Stimulated activated CD4-positive, alpha-beta T cell treated with anti-CD3 and anti-CD28 coated beads, TNF-alpha, amount 100 ng/mL, for 48 hours (primary cell): ENCODE data around the gene ZNF329.

Experiments used
- DNase-seq, 3 donors: peaks; one replicate each; pipeline ENCODE4 v3.0.0-alpha.2; 2020; ENCODE audit warnings: low read depth in 3 of 3

ZNF329 gene

DNA sequence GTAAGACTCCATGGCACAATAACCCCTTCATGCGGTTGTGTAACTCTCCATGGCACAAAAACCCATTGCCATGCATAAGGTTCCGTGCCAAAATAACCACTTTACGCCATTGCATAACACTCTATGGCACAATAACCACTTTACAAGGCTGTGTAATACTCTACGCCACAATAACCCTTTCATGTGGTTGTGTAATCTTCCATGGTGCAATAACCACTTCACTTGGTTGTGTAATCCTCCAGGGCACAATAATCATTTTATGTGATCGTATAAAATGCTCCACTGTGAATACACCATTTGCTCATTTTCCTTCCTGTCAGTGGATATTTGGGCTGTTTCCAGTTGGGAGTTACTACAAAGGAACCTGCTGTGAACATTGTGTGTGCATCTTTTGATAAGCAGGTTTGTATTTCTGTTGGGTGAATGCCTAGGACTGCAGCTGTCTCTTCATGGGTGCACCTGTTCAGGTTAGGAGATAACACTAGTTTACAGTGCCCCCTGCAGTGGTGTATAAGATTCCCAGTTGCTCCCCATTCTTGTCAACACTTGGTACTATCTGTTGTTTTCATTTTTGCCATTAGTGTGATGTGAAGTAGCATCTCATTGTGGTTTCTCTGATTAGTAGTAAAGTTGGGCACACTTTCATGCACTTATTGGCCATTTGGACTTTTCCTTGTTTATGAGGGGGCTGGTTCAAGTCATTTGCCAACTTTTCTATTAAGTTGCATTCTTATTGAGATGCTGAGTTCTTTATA lies 31.4 kb downstream of the ZNF329 start:
- no peak for DNase-seq

GRCh38 chr19:58117841-58118575 lies 32.6 kb downstream of the ZNF329 start:
- no peak for DNase-seq

DNA sequence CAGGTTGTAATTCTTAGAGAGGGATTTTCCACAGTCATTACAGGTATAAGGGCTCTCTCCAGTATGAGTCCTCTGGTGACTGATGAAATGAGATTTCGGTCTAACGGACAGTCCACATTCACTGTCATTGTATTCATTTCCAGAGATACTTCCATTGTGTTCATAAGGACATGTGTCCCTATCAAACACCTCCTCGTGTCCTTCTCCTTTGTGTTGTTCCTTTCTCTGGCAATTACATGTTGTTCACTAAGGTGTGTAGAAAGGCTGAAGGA lies 42.1 kb downstream of the ZNF329 start:
- no peak for DNase-seq

DNA sequence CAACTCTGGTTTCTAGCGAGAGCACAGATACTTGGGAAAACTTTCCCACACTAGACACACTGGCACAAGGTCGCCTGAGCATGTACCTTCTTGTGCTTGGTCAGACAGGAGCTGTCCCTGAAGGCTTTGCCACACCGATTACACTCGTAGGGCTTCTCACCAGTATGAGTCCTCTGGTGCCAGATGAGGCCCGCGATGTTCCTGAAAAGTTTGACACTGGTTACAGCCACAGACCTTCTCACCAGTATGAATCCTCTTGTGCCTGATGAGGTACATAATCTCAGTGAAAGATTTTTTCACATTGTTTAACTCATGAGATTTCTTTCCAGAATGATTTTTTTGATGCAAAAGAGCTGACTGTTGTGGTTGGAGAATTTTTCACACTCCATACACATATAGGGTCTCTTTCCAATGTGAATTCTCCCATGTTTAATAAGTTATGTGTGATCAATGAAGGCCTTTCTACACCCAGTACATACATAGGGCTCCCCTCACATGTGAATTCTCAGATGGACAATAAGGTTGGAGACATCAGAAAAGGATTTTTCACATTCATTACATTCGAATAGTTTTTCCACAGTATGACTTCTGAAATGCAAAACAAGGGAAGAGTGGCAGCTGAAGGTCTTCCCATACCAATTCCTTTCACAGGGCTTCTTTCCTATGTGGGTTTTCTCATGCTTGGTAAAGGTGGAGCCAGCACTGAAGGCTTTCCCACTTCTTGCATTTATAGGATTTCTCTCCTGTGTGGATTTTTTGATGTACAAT lies 42.6 kb downstream of the ZNF329 start:
- no peak for DNase-seq

DNA sequence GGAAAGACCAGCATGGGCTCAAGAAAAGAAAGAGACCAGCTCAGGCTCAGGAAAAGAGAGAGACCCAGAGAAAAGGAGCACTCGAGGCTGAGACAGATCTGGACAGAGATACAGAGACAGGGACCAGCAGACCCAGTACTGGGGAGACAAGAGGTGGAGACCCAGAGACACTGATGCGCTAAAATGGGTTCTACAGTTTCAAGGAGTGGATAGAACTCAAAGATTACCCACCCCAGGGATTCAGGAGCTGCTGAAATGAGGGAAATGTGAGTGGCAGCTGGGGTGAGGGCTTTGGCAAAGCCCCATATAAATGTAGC lies 51.9 kb downstream of the ZNF329 start:
- no peak for DNase-seq

GRCh38 chr19:58097781-58098681 lies 52.6 kb downstream of the ZNF329 start, which contains the start of gene ZSCAN18:
Gene ZSCAN18, minus strand, starts transcription at chr19:58098231. Its CDS starts 7,964 bp downstream, at chr19:58090267.
- peak; percentile 85 to 92 (median 86) for DNase-seq

DNA sequence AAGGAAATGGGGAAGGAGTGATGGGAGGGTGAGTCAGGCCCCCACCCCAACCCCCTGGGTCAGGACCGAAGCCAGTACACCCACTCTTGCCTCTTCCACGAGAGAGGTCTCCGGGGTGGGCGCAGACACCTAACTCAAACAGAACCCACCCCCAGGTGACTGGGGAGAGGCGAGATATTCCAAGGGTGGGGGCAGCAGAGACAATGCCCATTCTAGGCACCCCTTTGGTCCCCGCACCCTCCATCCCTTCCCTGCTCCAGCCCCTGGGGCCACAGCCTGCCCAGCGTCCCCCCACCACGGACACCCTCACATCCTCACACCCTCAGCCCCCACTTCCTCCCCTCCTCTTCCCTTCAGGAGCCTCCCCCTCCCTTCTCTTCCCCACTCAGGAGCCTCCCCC lies 53.2 kb downstream of the ZNF329 start:
- no peak for DNase-seq

DNA sequence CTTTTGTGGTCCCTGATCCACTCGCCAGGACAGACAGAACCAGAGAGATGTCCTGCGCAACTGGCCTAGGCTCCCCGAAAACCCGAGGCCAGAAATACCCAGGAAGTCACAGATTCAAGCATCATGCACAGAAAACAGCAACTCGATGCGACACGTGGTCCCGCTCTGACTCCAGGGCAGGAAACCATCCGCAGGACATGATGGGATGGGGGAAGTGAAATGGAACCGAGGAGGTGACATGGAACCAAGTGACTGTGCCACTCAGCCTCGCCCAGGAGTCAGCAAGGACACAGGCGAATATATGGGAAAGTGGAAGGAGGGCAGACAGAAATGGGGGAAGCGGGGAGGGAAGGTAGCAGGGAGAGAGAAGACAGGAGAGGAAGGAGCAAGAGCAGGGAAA lies 53.7 kb downstream of the ZNF329 start:
- no peak for DNase-seq

DNA sequence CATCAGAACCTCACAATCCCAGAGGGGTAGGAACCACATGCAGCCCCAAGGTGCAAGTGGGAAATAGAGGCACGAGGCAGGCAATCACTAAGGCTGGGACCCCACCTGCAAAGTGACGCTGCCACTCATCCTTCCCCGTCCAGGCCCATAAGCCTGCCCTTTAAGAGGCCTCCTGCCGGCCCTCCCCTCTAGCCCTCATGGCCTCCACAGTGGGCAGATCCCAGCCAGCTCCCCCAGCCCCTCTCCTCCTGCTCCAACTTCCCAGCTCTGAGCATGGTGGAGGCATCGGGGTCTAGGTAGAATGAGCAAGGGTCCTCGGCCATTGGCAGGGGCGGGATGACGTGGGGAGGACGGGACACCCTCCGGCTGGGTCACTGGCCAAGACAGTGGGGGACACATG lies 55.3 kb downstream of the ZNF329 start:
- DNase-seq = no peak

GRCh38 chr19:58093071-58093470 lies 57.5 kb downstream of the ZNF329 start:
- no peak for DNase-seq

- DNase-seq = no peak
Measured at GRCh38 chr19:58091251-58091995, 59.2 kb downstream of the ZNF329 start.

GRCh38 chr19:58089846-58090245 lies 60.7 kb downstream of the ZNF329 start:
- no peak for DNase-seq

DNA sequence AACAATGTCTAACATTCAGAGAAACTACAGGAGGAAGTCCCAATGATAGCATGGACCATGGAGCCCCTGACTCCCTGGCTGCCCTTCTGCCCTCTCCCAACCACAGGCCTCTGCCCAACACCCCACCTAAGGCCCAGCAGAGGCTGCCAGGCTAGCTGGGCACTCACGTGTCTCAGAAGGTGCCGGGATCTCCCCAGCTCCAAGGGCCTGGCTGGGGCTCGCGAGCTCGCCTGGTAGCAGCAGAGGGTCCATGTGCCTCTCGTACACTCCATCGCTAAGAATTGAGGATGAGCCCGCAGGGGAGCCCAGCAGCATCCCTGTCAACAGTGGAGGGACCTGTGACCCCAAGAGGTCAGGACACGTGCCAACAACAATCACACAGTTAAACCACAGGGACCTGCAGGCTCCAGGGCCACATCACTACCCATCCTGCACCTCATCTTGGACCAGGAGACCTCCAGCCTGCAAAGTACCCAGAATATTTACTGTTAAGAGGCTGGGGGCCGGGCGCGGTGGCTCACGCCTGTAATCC lies 62.0 kb downstream of the ZNF329 start:
- no peak for DNase-seq

- no peak for DNase-seq
Measured at GRCh38 chr19:58086825-58087710, 63.5 kb downstream of the ZNF329 start.

DNA sequence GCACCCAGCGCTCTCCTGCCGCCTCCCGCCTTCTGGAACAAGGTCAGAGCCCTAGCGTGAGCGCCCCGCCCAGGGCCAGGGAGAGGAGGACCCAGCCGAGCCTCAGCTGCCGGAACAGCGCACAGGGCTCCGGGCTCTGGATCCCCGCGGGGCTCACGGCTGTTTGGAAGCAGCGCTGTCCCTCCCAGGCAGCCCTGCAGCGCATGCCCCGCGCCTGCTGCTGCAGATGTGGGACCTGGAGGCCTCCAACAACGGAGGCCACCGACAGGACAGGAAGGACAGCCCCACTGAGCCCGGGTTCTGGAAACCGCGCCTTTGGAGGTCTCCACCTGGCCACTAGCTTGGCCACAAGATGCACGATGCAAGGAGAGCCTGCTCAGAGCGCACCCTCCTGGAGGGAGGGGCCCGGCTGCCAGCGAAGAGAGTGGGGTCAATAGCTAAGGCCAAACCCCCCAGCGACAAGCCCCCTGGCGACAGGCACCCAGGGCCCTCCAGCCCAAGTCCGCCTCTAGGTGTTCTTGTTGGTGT lies 65.2 kb downstream of the ZNF329 start:
- DNase-seq = no peak

- no peak for DNase-seq
Measured at GRCh38 chr19:58084596-58085347, 65.8 kb downstream of the ZNF329 start.

DNA sequence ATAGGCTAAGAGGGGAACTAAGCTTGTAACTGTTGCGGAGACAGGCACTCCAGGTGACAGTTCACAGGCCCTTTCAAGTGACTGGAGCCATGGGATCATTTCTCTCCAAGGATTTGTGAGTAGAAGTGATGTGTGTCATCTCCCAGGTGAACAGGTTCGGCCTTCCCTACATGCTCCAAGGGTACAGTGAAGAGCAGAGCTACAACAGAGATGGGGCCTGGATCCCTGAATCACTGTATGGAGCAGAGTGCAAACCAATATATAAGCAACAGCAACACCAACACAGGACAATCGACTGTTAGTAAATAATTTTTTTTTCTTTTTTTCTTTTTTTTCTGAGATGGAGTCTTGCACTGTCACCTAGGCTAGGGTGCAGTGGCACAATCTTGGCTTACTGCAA lies 67.6 kb downstream of the ZNF329 start:
- no peak for DNase-seq

DNA sequence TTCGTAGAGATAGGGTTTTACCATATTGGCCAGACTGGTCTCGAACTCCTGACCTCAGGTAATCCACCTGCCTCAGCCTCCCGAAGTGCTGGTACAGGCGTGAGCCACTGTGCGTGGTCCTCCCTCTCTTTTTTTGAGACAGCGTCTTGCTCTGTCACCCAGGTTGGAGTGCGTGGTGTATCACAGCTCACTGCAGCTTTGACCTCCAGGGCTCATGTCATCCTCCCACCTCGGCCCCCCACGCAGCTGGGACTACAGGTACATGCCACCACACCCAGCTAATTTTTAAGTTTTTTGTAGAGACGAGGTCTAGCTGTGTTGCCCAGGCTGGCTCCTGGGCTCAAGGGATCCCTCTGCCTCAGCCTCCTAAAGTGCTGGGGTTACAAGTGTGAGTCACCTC lies 70.8 kb downstream of the ZNF329 start:
- DNase-seq = no peak
